Fibroblast of upper back skin (primary cell): ENCODE results near the gene CYP4F2.
"Not testable (repeated sequence)": the region's sequence is repeated elsewhere in the genome, so short reads cannot be mapped to it uniquely, and the experiment has no call there.

ENCODE experiments used
- DNase-seq: peaks from one replicate; pipeline ENCODE4 v3.0.0-alpha.2; 2013

Gene CYP4F2

GRCh38 chr19:15897738-15898276, at the start of gene CYP4F2:
CYP4F2 (minus strand) TSS chr19:15898074; CDS start chr19:15897611, 463 bp downstream.
- no peak for DNase-seq

- DNase-seq, result no peak
Measured at GRCh38 chr19:15945301-15945700, 47.4 kb upstream of the CYP4F2 start.

- no peak for DNase-seq
Measured at GRCh38 chr19:15944401-15944800, 46.5 kb upstream of the CYP4F2 start.

- DNase-seq, result no peak
Measured at GRCh38 chr19:15937771-15938170, 39.9 kb upstream of the CYP4F2 start.

GRCh38 chr19:15936950-15937349, 39.1 kb upstream of the CYP4F2 start:
- no peak for DNase-seq

GRCh38 chr19:15936173-15936572, 38.3 kb upstream of the CYP4F2 start:
- no peak for DNase-seq

- no peak for DNase-seq
Measured at GRCh38 chr19:15935167-15935702, 37.4 kb upstream of the CYP4F2 start.

GRCh38 chr19:15934332-15935078, 36.6 kb upstream of the CYP4F2 start, which contains the start of gene CYP4F11:
CYP4F11 (minus strand) TSS chr19:15934529; CDS start chr19:15934408, 121 bp downstream.
- DNase-seq, result no peak

GRCh38 chr19:15933761-15934331, 36.0 kb upstream of the CYP4F2 start:
- not testable (repeated sequence) for DNase-seq

GRCh38 chr19:15928321-15928720, 30.4 kb upstream of the CYP4F2 start:
- no peak for DNase-seq

- DNase-seq, result no peak
Measured at GRCh38 chr19:15926484-15926883, 28.6 kb upstream of the CYP4F2 start.

- DNase-seq, result no peak
Measured at GRCh38 chr19:15923702-15924101, 25.8 kb upstream of the CYP4F2 start.

GRCh38 chr19:15922021-15922420, 24.1 kb upstream of the CYP4F2 start:
- no peak for DNase-seq

- DNase-seq, result no peak
Measured at GRCh38 chr19:15919243-15919642, 21.4 kb upstream of the CYP4F2 start.

- no peak for DNase-seq
Measured at GRCh38 chr19:15915109-15915508, 17.2 kb upstream of the CYP4F2 start.

GRCh38 chr19:15913830-15914229, 16.0 kb upstream of the CYP4F2 start:
- no peak for DNase-seq

- DNase-seq, result no peak
Measured at GRCh38 chr19:15913384-15913783, 15.5 kb upstream of the CYP4F2 start.

- no peak for DNase-seq
Measured at GRCh38 chr19:15911599-15912235, 13.8 kb upstream of the CYP4F2 start.

- no peak for DNase-seq
Measured at GRCh38 chr19:15905026-15905425, 7.2 kb upstream of the CYP4F2 start.

GRCh38 chr19:15902898-15903297, 5.0 kb upstream of the CYP4F2 start:
- DNase-seq, result not testable (repeated sequence)

- DNase-seq, result no peak
Measured at GRCh38 chr19:15902254-15902653, 4.4 kb upstream of the CYP4F2 start.

- no peak for DNase-seq
Measured at GRCh38 chr19:15900504-15900903, 2.6 kb upstream of the CYP4F2 start.

GRCh38 chr19:15900032-15900431, 2.2 kb upstream of the CYP4F2 start:
- not testable (repeated sequence) for DNase-seq
